GM06990 (cell line): Measurements from ENCODE around the gene TBX2.

Experiments
- DNase-seq: peaks from one replicate; pipeline ENCODE4 v3.0.0-alpha.2; 2011; ENCODE audit not compliant: insufficient read length; ENCODE audit errors: extremely low read depth
- H3K27me3 ChIP-seq: replicated peaks from 2 replicates; pipeline ENCODE4 v1.6.0; 2011; ENCODE audit warnings: low read length; ENCODE audit not compliant: control insufficient read depth, insufficient read depth
- H3K36me3 ChIP-seq: 2 replicates; pipeline ENCODE4 v1.5.1; 2011; ENCODE audit warnings: low read length; ENCODE audit not compliant: control insufficient read depth, insufficient read depth
- H3K4me3 ChIP-seq: replicated peaks from 2 replicates; pipeline ENCODE4 v1.5.1; 2011; ENCODE audit warnings: low read depth, mild to moderate bottlenecking, control low read depth, low read length
- CTCF ChIP-seq: IDR thresholded peaks from 2 replicates; pipeline ENCODE4 v1.5.1; 2011; ENCODE audit warnings: low read length, control low read depth, mild to moderate bottlenecking, inconsistent platforms; ENCODE audit not compliant: insufficient read depth, poor library complexity, severe bottlenecking

Gene TBX2

GRCh38 chr17:61362852-61363600 is 36.6 kb upstream of the TBX2 start:
- Histone ChIP-seq H3K36me3 (no peaks in the 10 kb centered on the region), H3K4me3 (no peak overlapping the region), H3K27me3 (no peaks in the 10 kb centered on the region)
- no peak for TF ChIP-seq CTCF
- DNase-seq = no peak

GRCh38 chr17:61363601-61364462 is 35.8 kb upstream of the TBX2 start:
- no peaks in the 10 kb centered on the region for H3K27me3 ChIP-seq
- no peaks in the 10 kb centered on the region for H3K36me3 ChIP-seq
- DNase-seq = no peak
- H3K4me3 ChIP-seq = no peak overlapping the region
- TF ChIP-seq CTCF = no peak

GRCh38 chr17:61364463-61364846 is 35.2 kb upstream of the TBX2 start:
- Histone ChIP-seq H3K4me3 (no peak overlapping the region), H3K27me3 (no peaks in the 10 kb centered on the region; the same call in 1 of the 2 replicates), H3K36me3 (no peaks in the 10 kb centered on the region)
- DNase-seq = no peak
- no peak for TF ChIP-seq CTCF

GRCh38 chr17:61366076-61366714 is 33.4 kb upstream of the TBX2 start:
- H3K4me3 ChIP-seq = no peak overlapping the region
- no peak for TF ChIP-seq CTCF
- DNase-seq = no peak
- no peaks in the 10 kb centered on the region for H3K36me3 ChIP-seq
- no peaks in the 10 kb centered on the region; the same call in 1 of the 2 replicates for H3K27me3 ChIP-seq

- TF ChIP-seq CTCF = no peak
- no peak overlapping the region for H3K4me3 ChIP-seq
- no peaks in the 10 kb centered on the region; the same call in 1 of the 2 replicates for H3K27me3 ChIP-seq
- no peaks in the 10 kb centered on the region for H3K36me3 ChIP-seq
- no peak for DNase-seq
These were observed 32.8 kb upstream of the TBX2 start for GRCh38 chr17:61366715-61367413.
